ENCODE measurements around the gene NIM1K.
"Not testable (repeated sequence)": the region's sequence is repeated elsewhere in the genome, so short reads cannot be mapped to it uniquely, and the experiment has no call there.

Gene NIM1K

GRCh38 chr5:43230707-43231106 lies 38.7 kb downstream of the NIM1K start:
- no peak for DNase-seq (ENCODE audit: low read depth, low spot score)

- DNase-seq (ENCODE audit: low read depth, low spot score), result peak; percentile 15
Observed at GRCh38 chr5:43231977-43232376, 40.0 kb downstream of the NIM1K start.

- no peak for DNase-seq (ENCODE audit: low read depth, low spot score)
Observed at GRCh38 chr5:43232943-43233833, 41.2 kb downstream of the NIM1K start.

- DNase-seq (ENCODE audit: low read depth, low spot score), result no peak
Observed at GRCh38 chr5:43233946-43234345, 41.9 kb downstream of the NIM1K start.

- no peak for DNase-seq (ENCODE audit: low read depth, low spot score)
Observed at GRCh38 chr5:43236653-43237355, 44.8 kb downstream of the NIM1K start.

- DNase-seq (ENCODE audit: low read depth, low spot score), result no peak
Observed at GRCh38 chr5:43242196-43242595, 50.2 kb downstream of the NIM1K start.

- no peak for DNase-seq (ENCODE audit: low read depth, low spot score)
Observed at GRCh38 chr5:43243270-43243669, 51.2 kb downstream of the NIM1K start.

- DNase-seq (ENCODE audit: low read depth, low spot score), result no peak
Observed at GRCh38 chr5:43244823-43245565, 53.0 kb downstream of the NIM1K start.

GRCh38 chr5:43245724-43246385 lies 53.8 kb downstream of the NIM1K start:
- DNase-seq (ENCODE audit: low read depth, low spot score), result no peak

- DNase-seq (ENCODE audit: low read depth, low spot score), result no peak
Observed at GRCh38 chr5:43251754-43252153, 59.7 kb downstream of the NIM1K start.

- DNase-seq (ENCODE audit: low read depth, low spot score), result no peak
Observed at GRCh38 chr5:43255704-43256103, 63.7 kb downstream of the NIM1K start.

GRCh38 chr5:43256261-43256966 lies 64.4 kb downstream of the NIM1K start:
- DNase-seq (ENCODE audit: low read depth, low spot score), result no peak

GRCh38 chr5:43258116-43258515 lies 66.1 kb downstream of the NIM1K start:
- no peak for DNase-seq (ENCODE audit: low read depth, low spot score)

- not testable (repeated sequence) for DNase-seq (ENCODE audit: low read depth, low spot score)
Observed at GRCh38 chr5:43262269-43262668, 70.2 kb downstream of the NIM1K start.

GRCh38 chr5:43268188-43268820 lies 76.3 kb downstream of the NIM1K start:
- no peak for DNase-seq (ENCODE audit: low read depth, low spot score)

GRCh38 chr5:43270645-43271044 lies 78.6 kb downstream of the NIM1K start:
- DNase-seq (ENCODE audit: low read depth, low spot score), result no peak

GRCh38 chr5:43273552-43273951 lies 81.5 kb downstream of the NIM1K start:
- DNase-seq (ENCODE audit: low read depth, low spot score), result no peak

- DNase-seq (ENCODE audit: low read depth, low spot score), result no peak
Observed at GRCh38 chr5:43274435-43275114, 82.5 kb downstream of the NIM1K start.

GRCh38 chr5:43275391-43275790 lies 83.4 kb downstream of the NIM1K start:
- DNase-seq (ENCODE audit: low read depth, low spot score), result no peak

All from astrocyte of the hippocampus (primary cell).